ENCODE measurements around the gene CPD.

CPD gene

GRCh38 chr17:30357476-30357875 lies 21.3 kb upstream of the CPD start:
- Histone ChIP-seq H3K4me1 (ENCODE audit: insufficient read depth, low read length) (no peaks in the 10 kb centered on the region), H3K36me3 (ENCODE audit: insufficient read depth, low read length) (no peaks in the 10 kb centered on the region), H3K27me3 (ENCODE audit: control insufficient read depth in 1 of 2, insufficient read depth in 2 of 2, low read length in 2 of 2) (no peaks in the 10 kb centered on the region), H3K4me3 (ENCODE audit: low read depth in 1 of 2, low read length in 2 of 2) (no peak overlapping the region), H3K9me3 (ENCODE audit: low read length) (no peaks in the 10 kb centered on the region), H3K27ac (ENCODE audit: low read depth, low read length) (no peak overlapping the region), H3K9ac (ENCODE audit: low read length) (no peak overlapping the region)

DNA sequence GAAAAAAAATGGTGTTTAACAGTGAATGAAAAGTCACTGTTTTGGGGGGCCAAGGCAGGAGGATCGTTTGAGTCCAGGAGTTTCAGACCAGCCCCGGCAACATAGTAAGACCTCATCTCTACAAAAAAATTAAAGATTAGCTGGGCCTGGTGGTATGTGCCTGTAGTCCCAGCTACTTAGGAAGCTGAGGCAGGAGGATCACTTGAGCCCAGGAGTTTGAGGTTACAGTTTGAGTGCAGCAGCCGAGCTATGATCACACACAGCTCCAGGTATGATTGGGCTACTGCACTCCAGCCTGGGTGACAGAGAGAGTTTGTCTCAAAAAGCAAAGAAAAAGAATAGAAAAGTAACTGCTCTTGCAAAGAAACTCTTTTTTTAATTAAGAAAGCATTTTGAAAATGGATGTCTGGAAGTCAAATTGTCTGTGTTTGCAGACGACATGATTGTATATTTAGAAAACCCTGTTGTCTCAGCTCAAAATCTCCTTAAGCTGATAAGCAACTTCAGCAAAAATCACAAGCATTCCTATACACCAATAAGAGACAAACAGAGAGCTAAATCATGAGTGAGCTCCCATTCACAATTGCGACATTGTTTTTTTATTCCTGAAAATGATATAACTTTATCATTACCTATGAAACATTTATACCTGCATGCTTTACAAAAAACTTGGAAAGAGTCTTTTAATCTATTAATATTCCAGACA lies 20.5 kb upstream of the CPD start:
- H3K36me3 ChIP-seq (ENCODE audit: insufficient read depth, low read length) = no peaks in the 10 kb centered on the region
- no peak overlapping the region for H3K4me3 ChIP-seq (ENCODE audit: low read depth in 1 of 2, low read length in 2 of 2)
- no peaks in the 10 kb centered on the region for H3K9me3 ChIP-seq (ENCODE audit: low read length)
- no peak overlapping the region for H3K9ac ChIP-seq (ENCODE audit: low read length)
- H3K27ac ChIP-seq (ENCODE audit: low read depth, low read length) = no peak overlapping the region
- H3K4me1 ChIP-seq (ENCODE audit: insufficient read depth, low read length) = no peaks in the 10 kb centered on the region
- H3K27me3 ChIP-seq (ENCODE audit: control insufficient read depth in 1 of 2, insufficient read depth in 2 of 2, low read length in 2 of 2) = no peaks in the 10 kb centered on the region

DNA sequence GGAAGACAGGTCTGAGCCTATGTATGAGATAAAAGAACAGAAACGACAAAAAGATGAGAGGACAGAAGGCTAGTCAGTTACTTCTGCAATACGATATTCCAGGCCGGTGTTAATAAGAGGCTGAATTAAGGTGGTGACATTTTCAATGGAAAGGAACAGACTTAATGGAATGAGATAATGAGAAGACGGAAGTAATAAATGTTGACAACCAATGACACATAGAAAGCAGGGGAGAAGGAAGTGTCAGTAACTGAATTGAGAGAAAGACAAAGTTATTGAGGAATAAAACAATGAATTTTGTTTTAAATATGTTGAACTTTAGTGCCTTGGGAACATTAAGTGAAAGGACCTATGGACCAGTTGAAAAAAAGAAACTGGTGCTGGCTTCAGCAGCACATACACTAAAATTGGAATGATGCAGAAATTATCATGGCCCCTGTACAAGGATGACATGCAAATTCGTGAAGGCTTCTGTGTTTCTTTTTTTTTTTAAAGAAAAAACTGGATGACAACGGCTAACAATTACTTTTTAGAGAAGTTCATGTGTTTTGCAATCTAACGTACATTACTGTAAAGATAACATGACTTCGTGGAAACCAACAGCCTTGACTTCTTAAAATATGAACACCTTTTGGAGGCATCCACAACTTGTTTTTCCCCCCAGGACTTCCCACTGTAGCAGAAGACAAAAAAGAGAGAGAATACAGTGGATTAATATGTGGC lies 18.5 kb upstream of the CPD start:
- Histone ChIP-seq H3K4me1 (ENCODE audit: insufficient read depth, low read length) (no peaks in the 10 kb centered on the region), H3K9me3 (ENCODE audit: low read length) (no peaks in the 10 kb centered on the region), H3K27ac (ENCODE audit: low read depth, low read length) (no peak overlapping the region)

DNA sequence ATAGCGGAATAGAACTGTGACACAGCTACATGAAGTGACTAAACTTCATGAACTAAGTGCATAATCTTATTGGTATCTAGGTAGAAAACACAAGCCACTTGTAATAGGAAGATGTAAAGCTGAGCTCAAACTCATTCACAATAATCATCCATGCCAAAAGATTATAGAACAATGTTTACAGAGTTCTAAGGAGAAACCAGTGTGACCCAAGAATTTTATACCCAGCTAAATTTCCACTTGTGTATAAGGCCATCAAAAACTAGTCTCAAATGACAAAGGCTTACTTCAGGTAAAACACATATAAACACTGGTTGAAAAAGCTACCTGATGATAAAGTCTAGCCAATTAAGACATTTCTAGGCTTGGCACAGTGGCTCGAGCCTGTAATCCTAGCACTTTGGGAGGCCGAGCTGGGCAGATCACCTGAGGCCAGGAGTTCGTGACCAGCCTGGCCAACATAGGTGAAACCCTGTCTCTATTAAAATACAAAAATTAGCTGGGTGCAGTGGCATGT lies 16.9 kb upstream of the CPD start:
- H3K4me3 ChIP-seq (ENCODE audit: low read depth in 1 of 2, low read length in 2 of 2) = no peak overlapping the region
- H3K9me3 ChIP-seq (ENCODE audit: low read length) = no peaks in the 10 kb centered on the region
- no peaks in the 10 kb centered on the region for H3K27me3 ChIP-seq (ENCODE audit: control insufficient read depth in 1 of 2, insufficient read depth in 2 of 2, low read length in 2 of 2)
- no peak overlapping the region for H3K9ac ChIP-seq (ENCODE audit: low read length)
- H3K27ac ChIP-seq (ENCODE audit: low read depth, low read length) = no peak overlapping the region
- H3K36me3 ChIP-seq (ENCODE audit: insufficient read depth, low read length) = no peaks in the 10 kb centered on the region
- H3K4me1 ChIP-seq (ENCODE audit: insufficient read depth, low read length) = no peaks in the 10 kb centered on the region

More for the DNA sequence above, 18.5 kb upstream of the CPD start:
- no peaks in the 10 kb centered on the region for H3K27me3 ChIP-seq (ENCODE audit: control insufficient read depth in 1 of 2, insufficient read depth in 2 of 2, low read length in 2 of 2)
- H3K9ac ChIP-seq (ENCODE audit: low read length) = no peak overlapping the region
- H3K36me3 ChIP-seq (ENCODE audit: insufficient read depth, low read length) = no peaks in the 10 kb centered on the region
- no peak overlapping the region for H3K4me3 ChIP-seq (ENCODE audit: low read depth in 1 of 2, low read length in 2 of 2)

- H3K4me1 ChIP-seq (ENCODE audit: insufficient read depth, low read length) = no peaks in the 10 kb centered on the region
- no peak overlapping the region for H3K9ac ChIP-seq (ENCODE audit: low read length)
- no peaks in the 10 kb centered on the region for H3K36me3 ChIP-seq (ENCODE audit: insufficient read depth, low read length)
- H3K4me3 ChIP-seq (ENCODE audit: low read depth in 1 of 2, low read length in 2 of 2) = no peak overlapping the region
- H3K27me3 ChIP-seq (ENCODE audit: control insufficient read depth in 1 of 2, insufficient read depth in 2 of 2, low read length in 2 of 2) = no peaks in the 10 kb centered on the region
- H3K27ac ChIP-seq (ENCODE audit: low read depth, low read length) = no peak overlapping the region
- H3K9me3 ChIP-seq (ENCODE audit: low read length) = no peaks in the 10 kb centered on the region
Measured at GRCh38 chr17:30363715-30364202, 15.0 kb upstream of the CPD start.

DNA sequence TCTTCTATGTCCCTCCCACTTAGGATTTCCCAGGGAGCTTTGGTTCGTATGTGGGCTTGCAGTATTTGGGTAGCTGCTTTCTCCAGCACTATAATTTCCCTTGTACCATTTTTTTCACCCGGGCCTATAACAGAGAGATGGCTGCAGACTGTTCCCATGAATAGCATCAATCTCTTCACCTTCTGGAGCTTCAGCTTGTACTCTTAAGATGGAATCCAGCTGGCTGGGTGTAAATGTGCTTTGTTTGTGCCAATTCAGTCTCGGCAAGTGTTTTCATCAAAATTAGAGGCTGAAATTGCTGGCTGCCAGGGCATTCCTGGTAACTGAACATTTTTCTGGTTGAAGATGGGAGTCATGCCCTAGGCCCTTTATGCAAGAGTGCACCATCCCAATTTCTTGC lies 12.2 kb upstream of the CPD start:
- Histone ChIP-seq H3K27ac (ENCODE audit: low read depth, low read length) (no peak overlapping the region), H3K4me3 (ENCODE audit: low read depth in 1 of 2, low read length in 2 of 2) (no peak overlapping the region)

DNA sequence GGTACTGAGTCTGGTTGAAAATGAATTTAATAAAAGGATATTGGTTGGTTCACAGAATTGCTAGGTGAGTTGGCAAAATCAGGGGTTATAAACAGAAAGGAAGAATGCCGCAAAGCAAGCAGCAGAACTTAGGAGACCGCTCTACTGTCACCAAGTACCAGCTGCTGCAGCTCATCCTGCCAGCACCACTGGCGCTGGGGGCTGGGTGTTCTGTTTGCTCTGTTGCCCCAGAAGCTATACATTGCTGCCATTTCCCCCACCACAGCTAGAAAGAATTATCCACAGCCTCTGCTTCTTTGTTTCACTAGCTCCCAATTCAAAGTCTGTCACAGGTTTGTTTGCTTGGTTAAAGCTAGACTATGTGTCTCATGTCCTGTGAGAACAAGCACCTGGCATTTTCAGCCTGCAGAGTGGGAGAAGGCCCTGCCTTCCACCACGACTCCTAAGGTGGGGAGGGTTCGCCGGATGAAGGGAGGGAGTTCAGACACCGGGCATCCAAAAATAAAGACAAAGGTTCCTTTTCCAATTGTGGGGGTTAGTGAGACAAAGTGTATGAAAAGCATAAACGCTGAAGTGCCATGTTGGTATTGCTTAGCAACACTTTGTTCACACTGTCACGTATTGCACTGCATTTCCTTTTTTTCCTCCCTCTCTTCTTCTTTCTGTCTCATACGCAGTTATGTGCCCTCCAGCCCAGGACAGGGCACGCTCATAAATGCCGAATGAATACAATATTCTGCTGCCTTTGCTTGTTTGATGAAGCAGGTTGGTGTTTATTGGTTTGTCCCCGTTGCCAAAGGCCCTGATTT lies 9.6 kb upstream of the CPD start:
- Histone ChIP-seq H3K27me3 (ENCODE audit: control insufficient read depth in 1 of 2, insufficient read depth in 2 of 2, low read length in 2 of 2) (no peaks in the 10 kb centered on the region), H3K36me3 (ENCODE audit: insufficient read depth, low read length) (no peaks in the 10 kb centered on the region), H3K4me3 (ENCODE audit: low read depth in 1 of 2, low read length in 2 of 2) (no peak overlapping the region), H3K9ac (ENCODE audit: low read length) (no peak overlapping the region), H3K9me3 (ENCODE audit: low read length) (no peaks in the 10 kb centered on the region), H3K4me1 (ENCODE audit: insufficient read depth, low read length) (no peaks in the 10 kb centered on the region), H3K27ac (ENCODE audit: low read depth, low read length) (no peak overlapping the region)

More for the DNA sequence above, 12.2 kb upstream of the CPD start:
- no peaks in the 10 kb centered on the region for H3K9me3 ChIP-seq (ENCODE audit: low read length)
- H3K36me3 ChIP-seq (ENCODE audit: insufficient read depth, low read length) = no peaks in the 10 kb centered on the region
- no peak overlapping the region for H3K9ac ChIP-seq (ENCODE audit: low read length)
- no peaks in the 10 kb centered on the region for H3K4me1 ChIP-seq (ENCODE audit: insufficient read depth, low read length)
- H3K27me3 ChIP-seq (ENCODE audit: control insufficient read depth in 1 of 2, insufficient read depth in 2 of 2, low read length in 2 of 2) = no peaks in the 10 kb centered on the region

- Histone ChIP-seq H3K27ac (ENCODE audit: low read depth, low read length) (no peak overlapping the region), H3K4me3 (ENCODE audit: low read depth in 1 of 2, low read length in 2 of 2) (no peak overlapping the region), H3K27me3 (ENCODE audit: control insufficient read depth in 1 of 2, insufficient read depth in 2 of 2, low read length in 2 of 2) (no peaks in the 10 kb centered on the region), H3K36me3 (ENCODE audit: insufficient read depth, low read length) (no peaks in the 10 kb centered on the region), H3K9ac (ENCODE audit: low read length) (no peak overlapping the region), H3K4me1 (ENCODE audit: insufficient read depth, low read length) (no peaks in the 10 kb centered on the region), H3K9me3 (ENCODE audit: low read length) (no peaks in the 10 kb centered on the region)
Measured at GRCh38 chr17:30369995-30370394, 8.7 kb upstream of the CPD start.

DNA sequence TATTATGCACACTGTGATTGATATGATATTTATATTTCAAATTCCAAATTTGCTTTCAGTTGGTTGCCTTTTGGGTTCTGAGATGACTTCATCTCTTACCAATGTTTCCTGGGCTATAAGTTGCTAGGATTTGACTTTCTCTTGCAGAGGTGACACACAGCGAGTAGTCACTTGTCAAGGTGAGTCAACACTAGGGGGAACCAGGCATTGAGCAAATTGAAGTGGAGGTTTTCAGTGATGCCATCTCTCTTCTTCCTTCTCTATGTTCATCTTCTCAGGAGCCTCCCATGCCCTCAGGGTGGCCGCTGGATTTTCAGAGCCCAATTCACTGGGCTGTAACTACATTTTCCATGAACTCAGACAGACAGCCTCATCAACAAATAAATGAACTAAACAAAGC lies 6.0 kb upstream of the CPD start:
- Histone ChIP-seq H3K4me3 (ENCODE audit: low read depth in 1 of 2, low read length in 2 of 2) (no peak overlapping the region), H3K27ac (ENCODE audit: low read depth, low read length) (no peak overlapping the region), H3K9ac (ENCODE audit: low read length) (no peak overlapping the region), H3K4me1 (ENCODE audit: insufficient read depth, low read length) (no peaks in the 10 kb centered on the region), H3K9me3 (ENCODE audit: low read length) (no peaks in the 10 kb centered on the region), H3K36me3 (ENCODE audit: insufficient read depth, low read length) (no peaks in the 10 kb centered on the region), H3K27me3 (ENCODE audit: control insufficient read depth in 1 of 2, insufficient read depth in 2 of 2, low read length in 2 of 2) (no peaks in the 10 kb centered on the region)

- Histone ChIP-seq H3K4me1 (ENCODE audit: insufficient read depth, low read length) (peaks cover 10% of the 10 kb centered on the region), H3K9me3 (ENCODE audit: low read length) (no peaks in the 10 kb centered on the region), H3K4me3 (ENCODE audit: low read depth in 1 of 2, low read length in 2 of 2) (no peak overlapping the region), H3K27me3 (ENCODE audit: control insufficient read depth in 1 of 2, insufficient read depth in 2 of 2, low read length in 2 of 2) (no peaks in the 10 kb centered on the region), H3K9ac (ENCODE audit: low read length) (no peak overlapping the region), H3K36me3 (ENCODE audit: insufficient read depth, low read length) (no peaks in the 10 kb centered on the region), H3K27ac (ENCODE audit: low read depth, low read length) (no peak overlapping the region)
Measured at GRCh38 chr17:30375661-30376060, 3.1 kb upstream of the CPD start.
